Stimulated activated memory B cell treated with anti-CD40 and anti-IgM and Interleukin-4, amounts not matched to agents 10 μg/mL and 1 μg/mL and 100 μg/mL, for 72 hours (primary cell): Measurements from ENCODE around the gene GANC.

ENCODE experiments used
- ATAC-seq: fragments of 150-1000 bp; cut with Tn5 transposase; 2 replicates; pipeline ENCODE4 v1.10.0; 2021
- H3K27ac Mint-ChIP-seq: one replicate; pipeline ENCODE4 v1.8.0; 2022; ENCODE audit warnings: mild to moderate bottlenecking, mixed read lengths
- H3K27me3 Mint-ChIP-seq: one replicate; pipeline ENCODE4 v1.8.0; 2022; ENCODE audit warnings: mixed read lengths
- H3K36me3 Mint-ChIP-seq: one replicate; pipeline ENCODE4 v1.8.0; 2022; ENCODE audit warnings: mixed read lengths
- H3K4me1 Mint-ChIP-seq: one replicate; pipeline ENCODE4 v1.8.0; 2022; ENCODE audit warnings: mixed read lengths
- H3K4me3 Mint-ChIP-seq: one replicate; pipeline ENCODE4 v1.8.0; 2022; ENCODE audit warnings: mild to moderate bottlenecking, moderate library complexity, mixed read lengths
- H3K9me3 Mint-ChIP-seq: one replicate; pipeline ENCODE4 v1.8.0; 2022; ENCODE audit warnings: mixed read lengths

The GANC gene

DNA sequence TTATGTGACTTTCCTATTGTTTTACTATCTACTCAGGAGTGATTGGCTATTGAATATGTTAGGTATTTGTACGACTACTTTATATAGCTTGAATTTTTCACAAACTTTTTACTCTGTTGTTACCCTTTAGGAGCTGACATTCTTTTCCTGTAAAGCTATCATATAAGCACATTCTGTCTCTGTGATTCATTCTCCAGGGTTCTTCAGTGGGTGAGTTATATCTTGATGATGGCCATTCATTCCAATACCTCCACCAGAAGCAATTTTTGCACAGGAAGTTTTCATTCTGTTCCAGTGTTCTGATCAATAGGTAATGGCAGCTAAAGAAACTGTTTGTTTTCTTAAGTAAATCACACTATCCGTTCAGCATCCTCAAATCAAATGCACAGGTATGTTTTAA is 76.2 kb downstream of the GANC start:
- Mint-ChIP-seq H3K4me3 (no peak overlapping the region), H3K36me3 (peaks cover 82% of the 10 kb centered on the region), H3K4me1 (no peaks in the 10 kb centered on the region), H3K27me3 (no peaks in the 10 kb centered on the region), H3K27ac (no peak overlapping the region), H3K9me3 (no peaks in the 10 kb centered on the region)
- no peak for ATAC-seq

DNA sequence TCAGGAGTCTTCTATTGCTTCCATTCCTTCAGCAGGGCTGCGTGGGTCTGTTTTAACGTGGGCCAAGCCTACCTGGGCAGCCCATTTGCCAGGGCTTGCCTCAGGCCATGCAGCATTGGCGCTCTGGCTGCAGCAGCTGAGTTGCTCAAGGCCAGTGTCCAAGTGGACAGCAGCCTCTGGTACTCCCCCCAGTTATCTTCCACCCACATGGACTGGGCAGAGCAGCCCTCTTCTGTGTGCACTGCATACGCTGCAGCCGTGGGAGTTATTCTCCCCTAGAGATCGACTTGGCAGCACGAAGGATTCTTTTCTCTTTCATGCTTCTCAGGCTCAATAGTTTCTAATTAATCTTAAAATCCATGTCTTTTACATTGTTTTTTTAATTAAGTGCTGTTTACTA is 79.4 kb downstream of the GANC start:
- Mint-ChIP-seq H3K9me3 (no peaks in the 10 kb centered on the region), H3K27me3 (no peaks in the 10 kb centered on the region), H3K4me3 (no peak overlapping the region), H3K4me1 (no peaks in the 10 kb centered on the region), H3K27ac (no peak overlapping the region), H3K36me3 (peaks cover 56% of the 10 kb centered on the region)
- ATAC-seq: no peak

DNA sequence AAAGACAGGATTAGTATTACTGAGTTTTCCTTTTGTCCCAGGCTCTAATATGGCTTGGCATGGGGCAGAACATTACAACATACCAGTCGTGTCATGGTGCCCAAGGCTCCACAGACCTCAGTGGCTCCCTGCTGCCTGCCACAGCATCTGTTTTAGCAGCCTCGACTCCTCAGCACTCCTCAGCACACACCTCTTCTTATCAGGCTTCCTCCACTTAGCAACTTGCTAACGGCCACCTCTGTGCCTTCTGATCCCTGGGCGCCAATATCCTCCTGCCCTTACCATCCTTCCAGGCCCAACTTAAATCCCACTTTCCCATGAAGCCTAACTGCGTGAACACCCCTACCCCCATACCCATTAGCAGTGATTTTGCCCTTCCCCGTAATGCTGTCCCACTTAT is 80.1 kb downstream of the GANC start:
- no peak overlapping the region for H3K27ac Mint-ChIP-seq
- no peaks in the 10 kb centered on the region for H3K4me1 Mint-ChIP-seq
- H3K27me3 Mint-ChIP-seq: no peaks in the 10 kb centered on the region
- no peak for ATAC-seq
- no peaks in the 10 kb centered on the region for H3K9me3 Mint-ChIP-seq
- H3K36me3 Mint-ChIP-seq: peaks cover 51% of the 10 kb centered on the region
- H3K4me3 Mint-ChIP-seq: no peak overlapping the region

DNA sequence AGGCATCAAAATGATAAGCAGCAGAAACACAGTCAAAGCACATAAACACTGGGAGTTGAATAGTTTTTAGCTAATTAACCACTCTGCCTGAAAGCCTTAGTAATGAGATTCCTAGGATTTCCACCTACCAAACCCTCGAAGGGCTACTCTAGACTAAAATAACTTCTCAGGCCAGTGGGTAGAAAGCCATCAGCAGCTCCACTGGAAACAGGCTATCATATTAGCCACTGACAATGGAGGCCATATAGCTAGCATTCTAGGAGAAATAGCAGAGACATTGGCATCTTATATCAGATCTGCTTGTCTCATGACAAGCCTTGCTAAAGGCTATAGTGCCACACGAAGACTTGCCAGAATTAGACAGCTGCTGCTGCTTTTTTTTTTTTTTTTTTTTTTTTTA is 81.8 kb downstream of the GANC start:
- no peak for ATAC-seq
- H3K27ac Mint-ChIP-seq: no peak overlapping the region
- H3K27me3 Mint-ChIP-seq: no peaks in the 10 kb centered on the region
- H3K9me3 Mint-ChIP-seq: no peaks in the 10 kb centered on the region
- H3K4me3 Mint-ChIP-seq: no peak overlapping the region
- peaks cover 52% of the 10 kb centered on the region for H3K36me3 Mint-ChIP-seq
- no peaks in the 10 kb centered on the region for H3K4me1 Mint-ChIP-seq

DNA sequence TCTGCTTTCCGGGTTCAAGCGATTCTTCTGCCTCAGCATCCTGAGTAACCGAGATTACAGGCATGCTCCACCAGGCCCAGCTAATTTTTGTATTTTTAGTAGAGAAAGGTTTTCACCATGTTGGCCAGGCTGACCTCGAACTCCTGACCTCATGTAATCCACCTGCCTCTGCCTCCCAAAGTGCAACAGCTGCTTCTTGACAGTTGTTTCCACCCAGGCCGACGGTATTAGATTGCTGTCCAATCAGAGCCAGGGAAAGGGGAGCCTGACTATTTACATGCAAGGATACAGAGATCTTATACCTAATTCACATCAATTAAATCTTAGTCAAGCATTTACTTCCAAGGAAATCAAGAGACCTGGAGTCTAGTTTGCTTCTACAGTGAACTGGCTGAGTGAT is 82.3 kb downstream of the GANC start:
- no peaks in the 10 kb centered on the region for H3K27me3 Mint-ChIP-seq
- H3K4me1 Mint-ChIP-seq: no peaks in the 10 kb centered on the region
- peaks cover 53% of the 10 kb centered on the region for H3K36me3 Mint-ChIP-seq
- no peak overlapping the region for H3K27ac Mint-ChIP-seq
- H3K4me3 Mint-ChIP-seq: no peak overlapping the region
- H3K9me3 Mint-ChIP-seq: no peaks in the 10 kb centered on the region
- no peak for ATAC-seq

DNA sequence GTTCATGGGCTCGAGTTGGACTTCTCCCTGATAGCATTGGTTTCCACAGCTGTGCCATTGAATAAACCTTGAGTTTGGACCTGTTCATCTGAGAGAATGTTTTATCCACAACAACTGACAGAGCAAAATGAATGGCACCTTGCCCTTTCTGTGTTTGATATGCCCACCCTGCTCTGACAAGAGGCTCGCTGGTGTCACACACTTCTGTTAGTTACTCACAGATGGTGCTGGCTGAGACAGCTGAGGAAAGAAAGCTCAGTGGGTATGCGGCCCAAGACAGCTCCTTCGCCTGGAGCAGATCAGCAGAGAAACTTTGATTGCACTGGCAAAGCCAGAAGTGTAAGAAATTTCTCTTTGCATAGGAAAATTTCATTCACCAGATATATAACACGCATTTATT is 83.8 kb downstream of the GANC start:
- no peak for ATAC-seq
- H3K36me3 Mint-ChIP-seq: peaks cover 44% of the 10 kb centered on the region
- H3K27me3 Mint-ChIP-seq: no peaks in the 10 kb centered on the region
- H3K4me3 Mint-ChIP-seq: no peak overlapping the region
- no peaks in the 10 kb centered on the region for H3K4me1 Mint-ChIP-seq
- H3K9me3 Mint-ChIP-seq: no peaks in the 10 kb centered on the region
- no peak overlapping the region for H3K27ac Mint-ChIP-seq

DNA sequence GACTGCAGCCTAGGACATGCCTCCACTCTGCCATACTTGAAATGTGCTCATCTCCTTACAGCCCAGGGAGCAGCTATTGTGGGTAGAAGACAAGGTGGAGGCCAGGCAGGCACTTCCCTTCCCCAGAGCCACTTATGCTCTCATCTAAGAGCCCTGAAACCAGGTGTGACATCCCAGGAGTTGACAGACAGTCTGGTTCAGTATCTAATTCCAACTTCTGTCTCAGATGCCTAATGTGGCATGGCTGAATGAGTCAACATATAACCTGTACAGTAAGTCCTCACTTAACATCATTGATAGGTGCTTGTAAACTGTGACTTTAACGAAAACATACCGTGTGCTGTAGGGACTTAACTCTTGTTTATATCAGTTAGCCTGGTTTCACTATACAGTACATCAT is 85.1 kb downstream of the GANC start:
- Mint-ChIP-seq H3K9me3 (no peaks in the 10 kb centered on the region), H3K4me3 (no peak overlapping the region), H3K27me3 (no peaks in the 10 kb centered on the region), H3K27ac (no peak overlapping the region), H3K36me3 (peaks cover 40% of the 10 kb centered on the region), H3K4me1 (no peaks in the 10 kb centered on the region)
- no peak for ATAC-seq

DNA sequence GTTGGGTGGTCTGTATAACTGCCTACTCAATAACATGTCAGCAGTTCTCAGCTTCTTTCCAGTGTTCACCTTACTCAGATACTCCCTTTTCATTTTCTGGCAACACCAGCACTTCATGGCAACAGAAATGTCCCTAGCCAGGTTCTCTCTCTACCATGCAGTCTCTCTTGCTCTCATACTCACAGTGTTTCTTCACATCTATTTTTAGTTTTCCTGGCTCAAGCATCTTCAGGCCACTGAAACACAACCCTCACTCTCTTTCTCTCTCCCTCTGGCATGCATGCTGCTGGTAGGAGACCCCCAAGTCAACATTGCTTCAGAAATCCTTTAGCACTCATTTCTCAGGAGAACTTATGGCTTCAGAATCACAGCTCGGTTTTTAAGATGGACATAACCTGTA is 86.2 kb downstream of the GANC start, which contains the start of gene CAPN3:
Gene CAPN3, plus strand, starts transcription at position 253 of the 400 bp plus-strand sequence. CDS start 305 bp downstream, outside the sequence.
- H3K36me3 Mint-ChIP-seq: peaks cover 36% of the 10 kb centered on the region
- no peak for ATAC-seq
- no peak within 1 kb of the TSS for H3K27ac Mint-ChIP-seq
- no peak within 1 kb of the TSS for H3K4me3 Mint-ChIP-seq
- no peaks in the 10 kb centered on the region for H3K27me3 Mint-ChIP-seq
- H3K9me3 Mint-ChIP-seq: no peaks in the 10 kb centered on the region
- no peaks in the 10 kb centered on the region for H3K4me1 Mint-ChIP-seq

DNA sequence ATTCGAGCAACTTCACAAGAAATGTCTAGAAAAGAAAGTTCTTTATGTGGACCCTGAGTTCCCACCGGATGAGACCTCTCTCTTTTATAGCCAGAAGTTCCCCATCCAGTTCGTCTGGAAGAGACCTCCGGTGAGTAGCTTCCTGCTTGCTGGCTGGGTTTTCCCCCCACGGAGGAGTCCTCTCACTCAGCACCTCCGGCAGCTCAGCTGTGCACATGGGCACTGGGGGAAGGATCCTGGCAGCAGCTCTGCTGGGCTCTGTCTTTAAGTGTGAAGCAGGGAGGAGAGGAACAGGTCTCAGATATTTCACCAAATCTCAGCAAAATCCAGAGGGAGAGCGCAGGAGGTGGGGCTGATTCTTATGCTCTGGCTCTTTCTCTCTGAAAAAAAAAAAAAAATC is 87.0 kb downstream of the GANC start:
- Mint-ChIP-seq H3K4me3 (no peak overlapping the region), H3K36me3 (peaks cover 31% of the 10 kb centered on the region), H3K9me3 (no peaks in the 10 kb centered on the region), H3K27ac (no peak overlapping the region), H3K4me1 (no peaks in the 10 kb centered on the region), H3K27me3 (no peaks in the 10 kb centered on the region)
- ATAC-seq: no peak

DNA sequence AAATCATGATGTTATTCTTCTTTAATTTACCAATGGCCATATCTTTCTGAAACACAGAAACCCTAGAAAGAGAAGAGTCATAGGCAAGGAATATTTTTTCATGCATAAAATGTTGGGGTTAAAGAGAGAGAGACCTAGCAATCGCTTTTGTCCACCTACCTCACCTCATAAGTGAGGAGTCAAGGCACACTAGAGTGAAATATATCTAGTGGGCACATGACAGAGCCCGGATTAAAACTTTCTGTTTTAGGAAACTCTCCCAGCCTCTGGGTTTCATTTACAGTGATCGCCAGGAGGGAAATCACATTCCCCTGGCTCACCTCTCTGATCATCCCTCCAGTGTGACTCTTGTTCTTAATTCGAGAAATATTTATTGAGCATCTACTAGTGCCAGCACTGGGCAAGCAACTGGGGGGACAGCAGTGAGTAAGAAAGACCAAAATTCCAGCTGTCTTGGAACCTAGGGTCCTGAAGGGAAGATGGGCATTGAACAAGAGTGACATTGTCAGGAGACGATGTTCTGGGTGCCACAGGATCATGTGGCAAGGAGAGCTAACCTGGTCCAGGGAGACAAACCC is 87.6 kb downstream of the GANC start:
- Mint-ChIP-seq H3K36me3 (peaks cover 37% of the 10 kb centered on the region), H3K9me3 (no peaks in the 10 kb centered on the region), H3K4me3 (no peak overlapping the region), H3K27me3 (no peaks in the 10 kb centered on the region), H3K27ac (no peak overlapping the region), H3K4me1 (no peaks in the 10 kb centered on the region)
- no peak for ATAC-seq

DNA sequence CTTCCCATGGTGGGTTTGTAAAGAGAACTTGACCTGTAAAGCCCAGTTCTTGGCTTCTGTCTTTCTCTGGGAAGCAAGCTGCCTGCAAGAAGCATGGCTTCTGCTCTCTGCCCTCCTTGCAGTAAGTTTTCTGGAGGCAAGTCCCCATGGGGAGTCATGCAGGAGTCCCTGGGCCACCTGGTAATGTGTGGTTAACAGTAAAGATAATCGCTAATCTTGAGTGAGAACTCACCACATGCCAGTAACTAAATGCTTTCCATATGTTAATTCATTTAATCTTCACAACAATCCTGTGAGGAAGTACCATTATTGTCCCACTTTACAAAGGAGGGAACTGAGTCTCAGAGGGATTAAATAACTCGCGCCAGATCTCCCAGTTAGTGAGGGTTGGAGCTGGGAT is 90.5 kb downstream of the GANC start:
- no peak overlapping the region for H3K27ac Mint-ChIP-seq
- no peaks in the 10 kb centered on the region for H3K9me3 Mint-ChIP-seq
- no peak for ATAC-seq
- H3K36me3 Mint-ChIP-seq: peaks cover 39% of the 10 kb centered on the region
- H3K4me3 Mint-ChIP-seq: no peak overlapping the region
- H3K4me1 Mint-ChIP-seq: no peaks in the 10 kb centered on the region
- H3K27me3 Mint-ChIP-seq: no peaks in the 10 kb centered on the region

DNA sequence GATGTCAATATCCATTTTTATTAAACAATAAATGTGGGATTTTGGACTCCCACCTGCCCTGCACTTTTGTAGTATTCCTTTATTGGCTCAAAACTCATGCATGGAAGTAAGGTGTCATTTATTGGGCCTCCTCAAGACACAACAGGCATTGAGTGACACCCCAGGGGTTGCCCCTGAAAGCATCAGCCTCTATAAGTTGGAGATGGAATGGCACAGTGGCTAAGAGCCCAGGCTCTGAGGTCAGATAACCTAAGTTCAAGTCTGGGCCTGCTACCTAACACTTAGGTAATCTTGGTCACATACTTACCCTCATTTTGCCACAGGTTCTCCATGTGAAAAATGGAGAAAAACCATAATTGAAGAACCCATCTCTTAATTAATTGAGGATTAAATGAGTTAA is 90.9 kb downstream of the GANC start:
- Mint-ChIP-seq H3K27me3 (no peaks in the 10 kb centered on the region), H3K27ac (no peak overlapping the region), H3K4me3 (no peak overlapping the region), H3K4me1 (no peaks in the 10 kb centered on the region), H3K9me3 (no peaks in the 10 kb centered on the region), H3K36me3 (peaks cover 38% of the 10 kb centered on the region)
- no peak for ATAC-seq

DNA sequence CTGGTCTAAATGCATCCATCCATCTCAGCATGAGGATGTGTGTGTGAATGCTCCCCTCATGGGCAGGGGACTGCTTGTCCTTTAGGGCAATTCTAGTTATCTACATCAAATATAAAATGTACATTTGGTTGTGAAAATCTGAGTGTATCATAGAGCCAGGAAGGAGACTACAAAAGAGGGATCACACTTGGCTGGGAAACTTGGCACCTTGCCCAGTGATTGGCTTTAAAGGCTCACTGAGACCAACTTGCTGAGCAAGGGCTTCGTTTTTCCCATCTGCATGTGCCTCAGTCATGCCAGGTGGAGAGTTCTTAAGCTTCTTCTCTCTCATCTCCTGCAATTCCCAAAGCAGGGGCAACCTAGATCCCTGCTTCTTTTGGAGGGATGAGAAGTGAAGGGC is 91.5 kb downstream of the GANC start:
- Mint-ChIP-seq H3K9me3 (no peaks in the 10 kb centered on the region), H3K27ac (no peak overlapping the region), H3K36me3 (peaks cover 38% of the 10 kb centered on the region), H3K4me1 (no peaks in the 10 kb centered on the region), H3K27me3 (no peaks in the 10 kb centered on the region), H3K4me3 (no peak overlapping the region)
- no peak for ATAC-seq

DNA sequence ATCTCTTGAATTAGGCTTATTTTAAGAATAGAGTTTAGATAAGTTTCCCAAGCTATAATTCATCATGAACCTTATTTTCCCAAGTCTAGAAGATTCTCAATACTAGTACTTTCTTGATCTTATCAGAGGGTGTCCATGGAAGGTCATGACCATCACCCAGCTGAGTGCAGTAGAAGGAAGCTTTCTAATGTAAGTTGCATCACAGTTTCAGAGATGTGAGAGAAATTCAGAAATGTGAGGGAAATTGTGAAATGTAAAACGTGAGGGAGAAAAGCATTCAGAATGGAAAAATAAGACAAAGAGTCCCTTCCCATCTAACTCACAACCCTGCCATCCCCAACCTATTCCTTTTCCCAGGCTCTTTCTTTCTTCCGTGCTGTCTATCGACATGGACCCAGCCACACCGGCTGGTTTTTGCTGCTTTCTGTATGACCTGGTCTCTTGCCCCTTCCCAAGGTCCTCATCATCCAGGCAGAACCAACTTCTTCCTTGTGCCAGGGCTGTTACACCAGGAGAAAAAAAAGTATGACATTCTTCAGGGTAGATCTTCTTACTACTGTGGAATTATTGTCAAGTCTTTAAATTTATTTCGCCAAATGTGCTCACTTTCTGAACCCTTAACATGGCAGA is 93.0 kb downstream of the GANC start:
- no peaks in the 10 kb centered on the region for H3K9me3 Mint-ChIP-seq
- peaks cover 35% of the 10 kb centered on the region for H3K36me3 Mint-ChIP-seq
- no peak overlapping the region for H3K4me3 Mint-ChIP-seq
- no peaks in the 10 kb centered on the region for H3K4me1 Mint-ChIP-seq
- ATAC-seq: no peak
- H3K27ac Mint-ChIP-seq: no peak overlapping the region
- H3K27me3 Mint-ChIP-seq: no peaks in the 10 kb centered on the region

DNA sequence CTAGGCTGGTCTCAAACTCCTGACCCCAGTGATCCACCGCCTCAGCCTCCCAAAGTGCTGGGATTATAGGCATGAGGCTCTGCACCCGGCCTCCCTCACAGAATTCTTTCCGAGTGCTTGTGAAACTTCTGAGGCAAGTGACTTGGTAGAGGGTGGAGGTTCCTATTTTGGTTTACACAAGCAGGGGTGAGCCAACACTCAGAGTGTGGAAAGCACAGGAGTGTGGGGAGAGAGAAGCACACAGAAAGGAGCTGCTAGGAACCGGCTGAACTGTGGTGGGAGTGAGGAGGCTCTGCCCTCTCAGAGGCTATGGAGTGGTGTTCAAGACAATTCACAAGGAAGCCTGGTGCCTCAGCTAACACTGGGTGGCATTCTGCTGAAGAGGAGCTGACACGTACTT is 94.0 kb downstream of the GANC start:
- H3K9me3 Mint-ChIP-seq: no peaks in the 10 kb centered on the region

DNA sequence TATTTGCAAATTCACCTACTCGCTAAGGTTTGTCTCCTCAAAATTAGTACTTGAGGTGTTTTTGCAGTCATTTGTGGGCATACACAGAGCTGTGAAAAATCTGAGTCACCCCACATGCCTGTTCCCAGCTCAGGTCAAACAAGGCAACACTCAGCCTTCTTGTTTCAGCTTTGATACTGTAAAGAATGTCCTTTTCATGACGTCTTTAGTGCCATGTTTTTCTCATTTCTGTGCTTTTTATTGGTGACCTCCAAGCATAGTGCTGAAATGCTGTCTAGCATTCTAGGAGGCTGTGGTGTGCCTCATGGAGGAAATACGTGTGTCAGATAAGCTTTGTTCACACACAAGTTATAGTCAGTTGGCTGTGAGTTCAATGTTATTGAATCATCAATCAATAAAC is 95.1 kb downstream of the GANC start:
- Mint-ChIP-seq H3K4me3 (no peak overlapping the region), H3K36me3 (peaks cover 32% of the 10 kb centered on the region), H3K4me1 (no peaks in the 10 kb centered on the region), H3K9me3 (no peaks in the 10 kb centered on the region), H3K27me3 (no peaks in the 10 kb centered on the region), H3K27ac (no peak overlapping the region)
- no peak for ATAC-seq

More for the DNA sequence above, 94.0 kb downstream of the GANC start:
- H3K36me3 Mint-ChIP-seq: peaks cover 36% of the 10 kb centered on the region
- H3K4me3 Mint-ChIP-seq: no peak overlapping the region
- no peaks in the 10 kb centered on the region for H3K4me1 Mint-ChIP-seq
- no peak overlapping the region for H3K27ac Mint-ChIP-seq
- no peaks in the 10 kb centered on the region for H3K27me3 Mint-ChIP-seq
- ATAC-seq: no peak
